ENCODE data around the gene KY. TPM values are rescaled to one million over a fixed set of nuclear protein-coding genes. Genes with fewer than 3 reads are reported as not detected.

The KY gene
- total and polyA plus RNA-seq, 2 of the 8 experiments (the other 6 are each of a cell fraction or from before 2014, with no cell fraction given), result not detected

DNA sequence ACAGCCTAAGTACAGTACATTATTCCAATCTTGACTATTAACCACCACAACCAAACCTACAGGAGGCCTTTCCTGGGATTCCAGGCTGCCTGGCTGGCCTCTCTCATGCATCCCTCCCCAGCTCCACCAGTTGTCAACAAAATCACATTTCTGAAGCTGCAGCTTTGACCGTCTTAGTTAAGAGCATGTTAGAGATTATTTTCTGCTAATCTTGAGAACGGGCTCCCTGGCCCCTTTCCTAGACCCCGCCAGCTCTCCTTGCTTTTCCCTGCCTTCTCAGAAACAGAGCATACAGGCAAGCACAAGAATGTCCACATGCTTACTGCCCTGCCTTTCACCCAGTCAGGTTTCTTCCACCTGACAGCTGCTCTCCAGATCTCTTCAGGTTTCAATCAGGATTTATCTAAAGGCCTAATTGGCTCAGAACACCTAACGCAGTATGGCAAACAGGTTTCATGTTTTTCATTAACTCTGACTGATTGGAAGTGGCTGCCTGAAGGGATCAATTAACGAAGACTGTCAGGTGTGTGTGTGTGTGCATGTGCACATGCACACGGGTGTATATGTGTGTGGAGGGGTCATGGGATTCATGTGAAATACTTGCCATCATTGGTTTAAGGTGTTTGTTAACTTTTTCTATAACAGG, 12.3 kb downstream of the KY start:
- Histone ChIP-seq H3K9ac (replicated peaks in 1 of 4; ENCODE audit: extremely low read depth in 1 of 4, low read depth in 3 of 4, low read length in 3 of 4) (no peak overlapping the region), H3K79me1 (ENCODE audit: low read depth, low read length) (no peaks in the 10 kb centered on the region), H3K4ac (replicated peaks; ENCODE audit: insufficient read length, low read depth, low read length) (no peak overlapping the region), H2AFZ (ENCODE audit: low read length) (no peak overlapping the region), H4K91ac (replicated peaks; ENCODE audit: insufficient read length, low read length) (no peak overlapping the region), H3K36me3 (ENCODE audit: control insufficient read depth in 2 of 4, insufficient read depth in 4 of 4, low read length in 3 of 4) (no peaks in the 10 kb centered on the region), H3K18ac (ENCODE audit: extremely low read depth, low read length) (no peak overlapping the region), H3K23ac (ENCODE audit: insufficient read length) (no peak overlapping the region), H3K9me3 (ENCODE audit: insufficient read depth in 2 of 2, low read depth in 1 of 2, low read length in 1 of 2) (no peaks in the 10 kb centered on the region), H3K4me3 (ENCODE audit: extremely low read depth in 1 of 4, insufficient read depth in 2 of 4, low read depth in 3 of 4, low read length in 4 of 4) (no peak overlapping the region), H3K4me2 (ENCODE audit: insufficient read depth in 1 of 2, low read depth in 2 of 2, low read length in 2 of 2) (no peak overlapping the region), H2BK15ac (ENCODE audit: low read length) (no peak overlapping the region), H3K4me1 (replicated peaks in 1 of 4; ENCODE audit: control insufficient read depth in 3 of 4, insufficient read depth in 4 of 4, low read length in 3 of 4) (peaks cover 0 to 11% (median 5%) of the 10 kb centered on the region in 4 experiments; a peak in 3 of 7 replicates), H4K5ac (ENCODE audit: insufficient read length, low read depth, low read length) (no peak overlapping the region), H3K79me2 (ENCODE audit: control insufficient read depth in 1 of 2, insufficient read depth in 2 of 2, low read length in 2 of 2) (no peaks in the 10 kb centered on the region), H3K56ac (replicated peaks; ENCODE audit: insufficient read length, low read depth, low read length) (no peak overlapping the region), H4K8ac (ENCODE audit: extremely low read depth, insufficient read depth, low read length) (no peak overlapping the region), H2AK5ac (ENCODE audit: low read depth, low read length) (no peak overlapping the region), H2BK120ac (replicated peaks; ENCODE audit: low read depth, low read length) (no peak overlapping the region), H2BK12ac (ENCODE audit: low read depth, low read length) (no peak overlapping the region), H3K23me2 (ENCODE audit: low read depth, low read length) (no peaks in the 10 kb centered on the region), H3K14ac (ENCODE audit: insufficient read length) (no peak overlapping the region), H2BK20ac (ENCODE audit: low read length) (no peak overlapping the region), H3K27me3 (replicated peaks in 1 of 4; ENCODE audit: control insufficient read depth in 3 of 4, extremely low read depth in 1 of 4, insufficient read depth in 3 of 4, low read length in 3 of 4) (peaks cover 0 to 5% (median 0%) of the 10 kb centered on the region in 4 experiments; a peak in 2 of 7 replicates), H3K27ac (ENCODE audit: low read depth, low read length) (no peak overlapping the region), H4K20me1 (replicated peaks in 1 of 2; ENCODE audit: control insufficient read depth in 1 of 2, insufficient read depth in 2 of 2, low read length in 2 of 2) (no peaks in the 10 kb centered on the region), H2BK5ac (ENCODE audit: low read depth, low read length) (no peak overlapping the region)
- 90% methylated on average over 6 of the region's 6 CpGs; no CpG with 5 or more reads in 1 of the 2 experiments for WGBS, 2 experiments (ENCODE audit: extremely low coverage in 1 of 2, insufficient coverage in 1 of 2, insufficient read length in 1 of 2, insufficient replicate concordance in 2 of 2, low coverage in 1 of 2, low lambda C conversion rate in 2 of 2, missing lambda C conversion rate in 1 of 2)
- CTCF ChIA-PET (ENCODE audit: partially characterized antibody), result interaction anchor here (0.6 to 13.8 kb wide), 13 partner anchors 8 to 737 kb away, joined by 3 to 197 read pairs (median 4); partner anchors contain the start of gene KY
- POLR2A ChIA-PET (ENCODE audit: partially characterized antibody), result interaction anchor here (0.6 kb wide), 2 partner anchors 13 to 21 kb away, joined by 3 to 5 read pairs; no protein-coding TSS in a partner anchor
- DNase-seq (ENCODE audit: low read depth in 1 of 2, low spot score in 2 of 2) (peak in 1 of 2 experiments; percentile 39), FAIRE-seq (no peak)
- TF ChIP-seq JUN (IDR thresholded peaks at IDR 0.05; ENCODE audit: low read depth, low read length) (no peak), RXRA (IDR thresholded peaks at IDR 0.05; ENCODE audit: insufficient read depth, low read depth, low read length) (no peak), CBX8 (IDR thresholded peaks at IDR 0.05; ENCODE audit: borderline replicate concordance, low read depth, low read length) (no peak), SIRT6 (IDR thresholded peaks at IDR 0.05; ENCODE audit: low read length) (no peak), CEBPB (IDR thresholded peaks at IDR 0.05; ENCODE audit: low read depth, low read length) (no peak), MAFK (IDR thresholded peaks at IDR 0.05; ENCODE audit: low read depth, low read length) (no peak), ZNF274 (IDR thresholded peaks at IDR 0.05; ENCODE audit: borderline replicate concordance, extremely low read depth, low read length) (no peak), SRF (IDR thresholded peaks at IDR 0.05; ENCODE audit: low read depth, low read length) (no peak)
- TF ChIP-seq, protein P1, sequence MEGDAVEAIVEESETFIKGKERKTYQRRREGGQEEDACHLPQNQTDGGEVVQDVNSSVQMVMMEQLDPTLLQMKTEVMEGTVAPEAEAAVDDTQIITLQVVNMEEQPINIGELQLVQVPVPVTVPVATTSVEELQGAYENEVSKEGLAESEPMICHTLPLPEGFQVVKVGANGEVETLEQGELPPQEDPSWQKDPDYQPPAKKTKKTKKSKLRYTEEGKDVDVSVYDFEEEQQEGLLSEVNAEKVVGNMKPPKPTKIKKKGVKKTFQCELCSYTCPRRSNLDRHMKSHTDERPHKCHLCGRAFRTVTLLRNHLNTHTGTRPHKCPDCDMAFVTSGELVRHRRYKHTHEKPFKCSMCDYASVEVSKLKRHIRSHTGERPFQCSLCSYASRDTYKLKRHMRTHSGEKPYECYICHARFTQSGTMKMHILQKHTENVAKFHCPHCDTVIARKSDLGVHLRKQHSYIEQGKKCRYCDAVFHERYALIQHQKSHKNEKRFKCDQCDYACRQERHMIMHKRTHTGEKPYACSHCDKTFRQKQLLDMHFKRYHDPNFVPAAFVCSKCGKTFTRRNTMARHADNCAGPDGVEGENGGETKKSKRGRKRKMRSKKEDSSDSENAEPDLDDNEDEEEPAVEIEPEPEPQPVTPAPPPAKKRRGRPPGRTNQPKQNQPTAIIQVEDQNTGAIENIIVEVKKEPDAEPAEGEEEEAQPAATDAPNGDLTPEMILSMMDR (IDR thresholded peaks at IDR 0.05; ENCODE audit: control extremely low read depth in 1 of 3, insufficient read depth in 1 of 3, low read depth in 1 of 3, low read length in 3 of 3), result no peak
- TF ChIP-seq, protein P2, sequence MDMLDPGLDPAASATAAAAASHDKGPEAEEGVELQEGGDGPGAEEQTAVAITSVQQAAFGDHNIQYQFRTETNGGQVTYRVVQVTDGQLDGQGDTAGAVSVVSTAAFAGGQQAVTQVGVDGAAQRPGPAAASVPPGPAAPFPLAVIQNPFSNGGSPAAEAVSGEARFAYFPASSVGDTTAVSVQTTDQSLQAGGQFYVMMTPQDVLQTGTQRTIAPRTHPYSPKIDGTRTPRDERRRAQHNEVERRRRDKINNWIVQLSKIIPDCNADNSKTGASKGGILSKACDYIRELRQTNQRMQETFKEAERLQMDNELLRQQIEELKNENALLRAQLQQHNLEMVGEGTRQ (IDR thresholded peaks at IDR 0.05; ENCODE audit: low read length), result no peak

All from H1 (cell line).